Measurements from ENCODE around the gene RNF223. TPM values are rescaled to one million over a fixed set of nuclear protein-coding genes. Genes with fewer than 3 reads are reported as not detected.

RNF223 gene
- total RNA-seq, 1 donor from 2014 or later = not detected

GRCh38 chr1:1090424-1091343 is 16.6 kb upstream of the RNF223 start:
- DNase-seq (ENCODE audit: low spot score) = no peak
- peaks cover 7% of the 10 kb centered on the region for H3K36me3 Mint-ChIP-seq (ENCODE audit: low read depth, unreplicated experiment)
- H3K4me3 Mint-ChIP-seq (ENCODE audit: unreplicated experiment) = no peak overlapping the region
- peaks cover 9% of the 10 kb centered on the region for H3K27me3 Mint-ChIP-seq (ENCODE audit: unreplicated experiment)
- no peaks in the 10 kb centered on the region for H3K9me3 Mint-ChIP-seq (ENCODE audit: unreplicated experiment)
- no peaks in the 10 kb centered on the region for H3K4me1 Mint-ChIP-seq (ENCODE audit: unreplicated experiment)
- no peak overlapping the region for H3K27ac Mint-ChIP-seq (ENCODE audit: unreplicated experiment)
- no peak for TF ChIP-seq CTCF (IDR thresholded peaks at IDR 0.05; ENCODE audit: unreplicated experiment)

- peaks cover 7% of the 10 kb centered on the region for H3K36me3 Mint-ChIP-seq (ENCODE audit: low read depth, unreplicated experiment)
- DNase-seq (ENCODE audit: low spot score) = no peak
These were observed 15.8 kb upstream of the RNF223 start for GRCh38 chr1:1089731-1090423.

GRCh38 chr1:1088801-1089680 is 14.9 kb upstream of the RNF223 start:
- H3K4me1 Mint-ChIP-seq (ENCODE audit: unreplicated experiment) = no peaks in the 10 kb centered on the region
- no peak overlapping the region for H3K27ac Mint-ChIP-seq (ENCODE audit: unreplicated experiment)
- peaks cover 7% of the 10 kb centered on the region for H3K36me3 Mint-ChIP-seq (ENCODE audit: low read depth, unreplicated experiment)
- TF ChIP-seq CTCF (IDR thresholded peaks at IDR 0.05; ENCODE audit: unreplicated experiment) = no peak
- peaks cover 9% of the 10 kb centered on the region for H3K27me3 Mint-ChIP-seq (ENCODE audit: unreplicated experiment)
- no peaks in the 10 kb centered on the region for H3K9me3 Mint-ChIP-seq (ENCODE audit: unreplicated experiment)
- no peak for DNase-seq (ENCODE audit: low spot score)
- no peak overlapping the region for H3K4me3 Mint-ChIP-seq (ENCODE audit: unreplicated experiment)

More at GRCh38 chr1:1089731-1090423, 15.8 kb upstream of the RNF223 start:
- Mint-ChIP-seq H3K9me3 (ENCODE audit: unreplicated experiment) (no peaks in the 10 kb centered on the region), H3K27ac (ENCODE audit: unreplicated experiment) (no peak overlapping the region), H3K4me3 (ENCODE audit: unreplicated experiment) (peak overlapping the region; percentile 67), H3K27me3 (ENCODE audit: unreplicated experiment) (peaks cover 9% of the 10 kb centered on the region), H3K4me1 (ENCODE audit: unreplicated experiment) (no peaks in the 10 kb centered on the region)
- TF ChIP-seq CTCF (IDR thresholded peaks at IDR 0.05; ENCODE audit: unreplicated experiment) = no peak

- TF ChIP-seq CTCF (IDR thresholded peaks at IDR 0.05; ENCODE audit: unreplicated experiment) = no peak
- H3K4me1 Mint-ChIP-seq (ENCODE audit: unreplicated experiment) = no peaks in the 10 kb centered on the region
- no peak overlapping the region for H3K4me3 Mint-ChIP-seq (ENCODE audit: unreplicated experiment)
- no peaks in the 10 kb centered on the region for H3K9me3 Mint-ChIP-seq (ENCODE audit: unreplicated experiment)
- H3K36me3 Mint-ChIP-seq (ENCODE audit: low read depth, unreplicated experiment) = peaks cover 7% of the 10 kb centered on the region
- no peak overlapping the region for H3K27ac Mint-ChIP-seq (ENCODE audit: unreplicated experiment)
- H3K27me3 Mint-ChIP-seq (ENCODE audit: unreplicated experiment) = peaks cover 9% of the 10 kb centered on the region
- no peak for DNase-seq (ENCODE audit: low spot score)
These were observed 14.1 kb upstream of the RNF223 start for GRCh38 chr1:1088029-1088800.

Data from endothelial cell (in vitro differentiated cells).